HS-5 (cell line): ENCODE results near the gene CDH15.

Experiments
- DNase-seq: peaks from one replicate; pipeline ENCODE4 v3.0.0-alpha.2; 2012; ENCODE audit warnings: low read depth

The CDH15 gene, protein sequence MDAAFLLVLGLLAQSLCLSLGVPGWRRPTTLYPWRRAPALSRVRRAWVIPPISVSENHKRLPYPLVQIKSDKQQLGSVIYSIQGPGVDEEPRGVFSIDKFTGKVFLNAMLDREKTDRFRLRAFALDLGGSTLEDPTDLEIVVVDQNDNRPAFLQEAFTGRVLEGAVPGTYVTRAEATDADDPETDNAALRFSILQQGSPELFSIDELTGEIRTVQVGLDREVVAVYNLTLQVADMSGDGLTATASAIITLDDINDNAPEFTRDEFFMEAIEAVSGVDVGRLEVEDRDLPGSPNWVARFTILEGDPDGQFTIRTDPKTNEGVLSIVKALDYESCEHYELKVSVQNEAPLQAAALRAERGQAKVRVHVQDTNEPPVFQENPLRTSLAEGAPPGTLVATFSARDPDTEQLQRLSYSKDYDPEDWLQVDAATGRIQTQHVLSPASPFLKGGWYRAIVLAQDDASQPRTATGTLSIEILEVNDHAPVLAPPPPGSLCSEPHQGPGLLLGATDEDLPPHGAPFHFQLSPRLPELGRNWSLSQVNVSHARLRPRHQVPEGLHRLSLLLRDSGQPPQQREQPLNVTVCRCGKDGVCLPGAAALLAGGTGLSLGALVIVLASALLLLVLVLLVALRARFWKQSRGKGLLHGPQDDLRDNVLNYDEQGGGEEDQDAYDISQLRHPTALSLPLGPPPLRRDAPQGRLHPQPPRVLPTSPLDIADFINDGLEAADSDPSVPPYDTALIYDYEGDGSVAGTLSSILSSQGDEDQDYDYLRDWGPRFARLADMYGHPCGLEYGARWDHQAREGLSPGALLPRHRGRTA

DNA sequence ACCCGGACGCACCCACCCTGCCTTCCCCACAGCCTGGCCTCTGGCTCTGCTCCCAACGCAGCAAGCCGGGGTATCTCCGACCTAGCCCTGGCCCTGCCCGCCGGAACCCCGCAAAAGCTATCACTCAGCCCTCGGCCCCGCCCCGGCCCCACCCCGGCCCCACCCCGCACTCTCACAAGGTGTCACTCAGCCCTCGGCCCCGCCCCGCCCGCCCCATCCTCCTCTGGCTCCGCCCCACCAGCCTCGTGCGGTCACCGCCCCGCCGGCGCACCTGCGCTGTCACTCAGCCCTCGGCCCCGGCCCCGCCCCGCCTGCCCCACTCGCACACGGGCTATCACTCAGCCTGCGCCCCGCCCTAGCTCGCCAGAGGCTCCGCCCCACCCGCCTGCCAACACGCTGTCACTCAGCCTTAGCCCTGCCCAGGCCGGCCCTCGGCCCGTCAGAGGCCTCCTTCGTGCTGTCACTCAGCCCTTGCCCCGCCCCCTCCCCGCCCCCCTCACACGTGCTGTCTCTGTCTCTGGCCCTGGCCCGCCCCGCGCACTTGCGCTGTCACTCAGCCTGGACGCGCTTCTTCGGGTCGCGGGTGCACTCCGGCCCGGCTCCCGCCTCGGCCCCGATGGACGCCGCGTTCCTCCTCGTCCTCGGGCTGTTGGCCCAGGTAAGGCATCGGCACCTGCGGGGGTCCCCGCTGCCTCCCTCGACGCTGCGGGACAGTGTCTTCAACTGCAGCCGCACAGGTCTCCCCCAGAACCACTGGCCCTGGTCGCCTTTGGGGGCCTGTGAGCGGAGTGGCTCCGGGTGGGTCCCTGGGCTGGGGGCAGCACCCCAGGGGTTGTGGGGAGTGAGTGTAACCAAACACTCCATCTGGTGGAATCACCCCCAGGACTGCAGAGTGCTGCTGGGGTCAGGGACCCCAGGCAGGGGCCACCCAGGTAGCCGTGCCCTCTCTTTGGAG, at the start of gene CDH15:
Gene CDH15 (plus strand): TSS at position 533 of the 955 bp plus-strand sequence. CDS start 84 bp downstream, at position 617.
- no peak for DNase-seq

DNA sequence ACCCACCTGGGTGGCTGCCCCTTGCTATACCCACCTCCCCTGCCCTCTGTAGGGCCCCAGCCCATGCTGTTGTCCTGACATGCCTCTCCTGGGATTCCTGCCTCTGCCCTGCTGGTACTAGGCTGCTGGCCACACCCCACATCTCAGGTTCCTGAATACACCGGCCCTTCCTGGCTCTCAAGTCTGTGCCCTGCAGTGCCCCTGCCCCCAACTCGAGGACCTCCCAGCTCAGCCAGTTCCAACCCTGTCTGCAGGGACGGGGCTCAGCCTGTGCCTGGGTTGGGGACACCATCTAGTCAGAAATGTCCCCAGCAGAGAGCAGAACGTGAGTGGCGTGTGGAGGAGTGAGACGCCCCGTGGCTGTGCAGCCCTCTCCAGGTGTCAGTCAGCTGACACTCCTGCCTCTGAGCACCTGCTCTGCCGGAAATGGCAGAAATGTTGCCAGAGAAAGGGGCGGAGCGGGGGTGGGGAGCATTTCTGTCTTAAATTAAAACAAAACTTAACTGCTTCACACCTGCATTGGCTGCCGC, 49.2 kb upstream of the CDH15 start:
- no peak for DNase-seq

DNA sequence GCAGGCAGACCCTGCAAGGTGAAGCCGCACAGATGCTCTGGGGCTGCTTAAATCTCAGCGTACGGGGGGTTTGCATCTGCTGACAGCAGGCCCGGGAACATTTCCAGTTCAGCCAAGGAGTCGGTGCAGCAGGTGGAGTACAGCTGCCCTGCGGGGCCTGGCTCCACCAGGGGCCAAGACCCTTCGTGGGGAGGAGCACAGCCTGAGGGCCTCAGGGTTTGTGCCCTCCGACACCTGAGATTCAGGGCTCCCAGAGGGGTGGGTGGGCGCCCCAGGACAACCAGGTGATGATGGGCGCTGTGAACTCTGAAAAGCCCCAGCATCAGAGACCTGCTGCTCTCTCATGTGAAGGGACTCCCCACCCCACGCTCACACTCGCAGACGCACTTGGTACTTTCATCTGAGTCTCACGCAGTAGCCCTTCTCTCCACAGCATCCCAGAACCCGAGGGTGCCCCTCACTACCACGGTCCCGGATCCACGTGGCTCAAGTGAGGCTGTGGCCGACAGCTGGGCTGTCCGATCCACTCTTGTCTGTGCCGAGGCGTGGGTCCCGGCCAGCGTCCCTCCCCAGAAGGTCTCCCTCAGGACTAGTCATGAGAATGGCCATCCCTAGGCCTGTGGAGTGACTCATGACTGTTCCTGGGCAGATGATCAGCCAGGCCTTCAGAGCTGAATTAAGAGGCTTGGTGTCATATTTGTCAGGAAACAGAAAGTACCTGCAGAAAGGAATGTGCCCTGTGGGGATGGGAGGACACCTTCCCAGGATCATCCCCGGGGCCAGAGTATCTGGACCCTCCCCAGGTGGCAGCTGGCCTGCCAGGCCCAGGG, 48.3 kb upstream of the CDH15 start:
- no peak for DNase-seq

DNA sequence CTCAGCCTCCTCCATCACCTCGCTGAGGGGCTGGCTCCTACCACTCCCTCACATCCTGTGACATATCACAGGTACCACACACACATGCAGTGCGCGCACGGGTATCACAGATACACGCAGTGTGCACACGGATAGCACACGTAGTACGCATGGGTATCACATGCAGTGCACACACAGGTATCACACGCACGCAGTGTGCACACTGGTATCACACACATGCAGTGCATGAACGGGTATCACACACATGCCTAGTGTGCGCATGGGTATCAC, 47.8 kb upstream of the CDH15 start:
- no peak for DNase-seq

DNA sequence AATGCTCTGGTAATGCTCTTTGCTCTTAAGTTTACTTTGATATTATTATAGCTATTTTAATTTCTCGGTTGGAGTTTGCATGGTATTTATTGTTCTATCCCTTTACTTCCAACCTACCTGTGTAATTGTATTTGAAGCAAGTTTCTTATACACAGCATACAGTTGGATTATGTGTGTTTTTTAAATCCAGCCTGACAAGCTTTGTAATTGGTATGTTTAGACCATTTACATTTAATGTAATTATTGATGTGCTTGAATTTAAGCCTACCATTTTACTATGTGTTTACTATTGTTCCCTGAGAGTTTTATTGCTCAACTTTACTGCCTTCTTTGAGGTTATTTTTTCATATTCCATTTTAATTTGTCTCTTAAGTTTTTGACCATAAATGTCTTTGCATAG, 42.2 kb upstream of the CDH15 start:
- no peak for DNase-seq

DNA sequence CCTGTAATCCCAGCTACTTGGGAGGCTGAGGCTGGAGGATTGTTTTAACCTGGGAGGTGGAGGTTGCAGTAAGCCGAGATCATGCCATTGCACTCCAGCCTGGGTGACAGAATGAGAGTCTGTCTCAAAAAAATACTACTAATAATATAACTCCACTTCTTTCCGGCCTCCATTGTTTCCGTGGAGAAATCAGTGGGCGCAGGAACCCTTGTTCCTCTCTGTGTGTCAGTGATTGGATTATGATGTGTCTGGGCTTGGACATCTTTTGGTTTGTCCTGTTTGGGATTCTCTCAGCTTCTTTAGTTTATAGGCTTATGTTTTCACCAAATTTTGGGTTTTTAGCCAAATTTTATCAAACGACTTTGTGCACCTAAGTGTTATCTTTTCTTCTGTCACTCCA, 41.1 kb upstream of the CDH15 start:
- no peak for DNase-seq

DNA sequence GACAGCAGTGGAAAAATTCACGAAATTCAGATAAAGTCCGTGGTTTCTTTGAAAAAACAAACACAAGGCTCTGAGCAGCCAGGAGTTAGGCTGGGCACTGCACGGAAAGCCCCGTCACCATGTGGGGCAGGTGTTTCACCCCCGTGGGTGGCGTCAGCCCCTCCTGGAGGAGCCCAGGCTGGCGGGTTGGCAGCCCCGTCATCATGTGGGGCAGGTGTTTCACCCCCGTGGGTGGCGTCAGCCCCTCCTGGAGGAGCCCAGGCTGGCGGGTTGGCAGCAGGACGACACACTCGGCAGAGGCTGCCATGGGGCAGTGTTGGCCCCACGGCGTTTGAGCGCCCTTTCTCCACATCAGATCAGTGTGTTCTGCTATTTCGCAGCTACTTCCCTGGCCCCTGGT, 39.8 kb upstream of the CDH15 start:
- DNase-seq = no peak

DNA sequence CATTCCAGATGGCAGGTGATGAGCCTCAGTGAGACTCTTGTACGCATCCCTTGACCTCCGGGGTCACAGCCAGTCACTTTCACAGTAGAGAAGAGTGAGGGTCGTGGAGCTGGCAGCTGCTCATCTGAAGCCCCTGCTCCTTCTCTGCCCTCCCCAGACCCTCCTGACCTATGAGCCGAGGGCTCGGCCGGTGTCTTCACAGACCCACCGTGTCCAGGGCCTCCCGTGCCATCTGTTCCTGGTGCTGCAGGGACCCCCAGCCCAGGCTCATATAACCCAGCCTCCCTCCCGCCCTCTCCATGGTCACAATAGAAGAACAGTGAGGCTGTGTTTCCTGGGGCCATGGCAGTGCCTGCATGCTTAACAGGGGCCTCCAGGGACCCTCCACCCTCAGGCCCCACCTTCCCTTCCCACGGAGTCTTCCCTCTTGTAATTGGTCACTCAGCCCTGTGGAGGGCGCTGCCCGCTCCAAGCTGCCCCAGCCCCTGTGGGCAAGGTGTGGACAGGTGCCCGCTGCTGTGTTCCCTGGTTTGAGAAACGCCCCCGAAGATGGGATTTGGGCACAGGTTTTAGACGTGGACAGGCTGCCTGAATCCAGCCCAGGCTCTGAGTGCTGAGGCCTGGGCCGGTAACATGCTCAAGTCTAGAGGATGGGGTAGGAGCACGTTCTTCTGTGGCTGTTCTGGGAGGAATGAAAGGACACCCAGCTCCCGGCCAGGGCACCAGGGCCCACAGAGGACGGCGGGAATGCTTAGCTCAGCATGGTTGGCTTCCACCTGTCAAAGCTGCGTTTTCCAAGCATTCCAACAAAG, 39.1 kb upstream of the CDH15 start:
- no peak for DNase-seq

DNA sequence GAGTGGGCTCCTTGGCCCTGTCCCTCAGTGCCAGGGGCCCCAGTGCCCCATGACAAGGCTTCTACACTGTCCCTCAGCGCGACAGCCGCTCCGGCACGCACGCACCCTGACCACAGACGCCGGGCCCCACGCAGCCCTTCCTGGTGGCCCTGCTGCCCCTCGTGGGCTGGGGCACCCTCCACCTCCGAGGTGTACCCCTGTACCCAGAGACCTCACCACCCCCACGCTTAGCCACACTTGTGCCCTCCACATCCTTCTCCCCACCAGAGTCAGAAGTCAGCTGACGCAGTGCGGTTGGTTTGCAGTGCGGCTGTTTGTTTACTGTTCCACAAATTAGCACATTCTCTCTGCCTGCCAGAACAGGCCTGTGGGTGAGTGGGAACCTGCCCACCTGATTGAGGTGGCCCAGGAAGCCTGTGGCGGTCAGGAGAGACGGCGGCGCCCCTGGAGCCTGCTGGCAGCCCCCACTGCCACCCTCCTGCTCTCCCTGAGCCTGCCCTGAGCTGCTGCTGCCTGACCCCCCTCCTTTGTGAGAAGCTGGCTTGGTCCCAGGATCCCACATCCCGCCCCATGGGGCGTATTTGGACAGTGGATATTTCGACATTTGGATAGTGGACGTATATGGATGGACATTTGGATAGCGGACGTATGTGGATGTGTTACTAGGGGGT, 38.0 kb upstream of the CDH15 start:
- no peak for DNase-seq

DNA sequence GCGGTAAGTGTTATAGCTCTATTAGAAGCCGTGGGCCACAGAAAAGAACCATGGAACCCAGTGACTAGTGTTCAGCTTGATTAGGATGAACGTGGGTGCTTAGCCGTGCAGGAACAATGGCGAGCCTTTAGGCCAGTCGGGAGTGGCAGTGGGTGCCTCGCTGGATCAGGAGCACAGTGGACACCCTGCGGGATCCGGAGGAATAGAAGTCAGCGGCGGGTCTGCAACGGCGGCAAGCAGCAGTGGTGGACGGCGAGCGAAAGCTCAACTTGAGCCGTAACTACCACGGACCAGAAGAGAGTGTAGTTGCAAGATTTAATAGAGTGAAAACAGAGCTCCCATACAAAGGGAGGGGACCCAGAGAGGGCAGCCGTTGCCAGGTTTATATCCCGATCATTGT, 37.3 kb upstream of the CDH15 start:
- no peak for DNase-seq

DNA sequence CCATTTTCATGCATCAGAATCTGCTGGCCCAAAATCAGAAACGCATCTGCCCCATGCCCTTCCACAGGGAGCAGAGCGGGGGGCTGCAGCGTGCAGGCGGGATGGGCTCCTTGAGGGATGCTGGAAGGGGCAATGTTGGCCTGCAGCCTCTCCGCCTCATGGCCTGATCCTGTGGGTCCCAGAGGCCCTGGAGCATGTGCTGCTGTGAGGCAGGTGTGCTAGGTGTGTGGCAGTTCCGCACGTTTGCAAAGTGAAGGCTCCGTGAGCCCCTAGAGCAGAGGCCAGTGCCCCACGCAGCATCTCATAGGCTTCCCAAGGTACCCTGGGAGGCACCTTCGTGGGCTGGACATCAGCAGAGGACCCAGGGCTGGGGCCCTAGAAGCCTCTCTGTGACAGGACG, 36.4 kb upstream of the CDH15 start:
- no peak for DNase-seq

DNA sequence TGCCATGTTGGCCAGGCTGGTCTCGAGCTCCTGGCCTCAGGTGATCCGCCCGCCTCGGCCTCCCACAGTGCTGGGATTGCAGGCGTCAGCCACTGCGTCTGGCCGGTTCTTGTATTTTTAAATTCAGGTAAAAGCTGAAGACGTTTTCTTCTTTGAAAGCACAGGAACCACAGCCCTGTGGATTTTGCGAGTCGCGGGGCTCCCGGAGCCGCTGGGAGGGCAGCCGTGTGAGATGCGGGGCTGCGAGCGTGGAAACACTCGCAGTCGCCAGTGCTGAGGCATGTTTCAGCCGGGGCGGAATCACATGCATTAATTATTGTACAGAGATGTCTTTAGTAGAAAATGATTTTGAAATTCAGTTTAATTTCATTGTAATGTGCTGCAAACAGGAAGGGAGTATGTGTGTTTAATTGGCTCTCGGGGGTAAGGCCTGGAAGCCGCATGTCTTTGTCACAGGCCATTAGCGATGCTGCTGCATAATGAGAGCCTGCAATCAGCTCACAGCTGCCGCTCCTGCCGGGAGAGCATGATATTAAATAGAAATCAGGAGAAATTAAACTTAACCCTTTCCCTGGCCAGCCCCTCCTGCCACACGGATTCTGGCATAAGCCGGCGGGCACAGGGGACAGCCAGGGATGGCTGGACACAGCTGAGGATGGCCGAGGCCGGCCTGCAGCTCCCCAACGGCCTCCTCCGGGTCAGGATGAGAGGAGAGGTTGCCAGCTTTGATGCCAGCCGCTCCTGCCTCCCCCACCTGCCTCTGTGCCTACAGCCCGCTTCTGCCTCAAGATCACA, 35.4 kb upstream of the CDH15 start:
- DNase-seq = no peak

DNA sequence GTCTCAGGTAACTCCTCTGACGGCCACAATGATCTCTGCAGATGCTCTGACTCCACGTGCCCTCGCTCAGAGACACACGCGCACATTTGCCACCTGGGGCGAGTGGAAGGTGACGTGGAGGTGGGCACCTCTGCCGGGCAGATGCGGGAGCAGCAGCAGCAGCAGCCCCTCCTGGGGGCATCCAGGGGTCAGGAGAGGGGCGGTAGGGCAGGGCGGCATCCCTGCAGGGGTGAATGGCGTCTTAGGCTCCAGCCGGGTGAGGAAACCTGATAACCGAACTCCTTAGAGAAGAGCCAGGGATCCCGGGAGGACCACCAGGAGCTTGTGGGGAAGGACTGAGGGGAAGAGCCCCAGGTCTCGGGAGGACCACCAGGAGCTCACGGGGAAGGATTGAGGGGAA, 34.6 kb upstream of the CDH15 start:
- DNase-seq = no peak

DNA sequence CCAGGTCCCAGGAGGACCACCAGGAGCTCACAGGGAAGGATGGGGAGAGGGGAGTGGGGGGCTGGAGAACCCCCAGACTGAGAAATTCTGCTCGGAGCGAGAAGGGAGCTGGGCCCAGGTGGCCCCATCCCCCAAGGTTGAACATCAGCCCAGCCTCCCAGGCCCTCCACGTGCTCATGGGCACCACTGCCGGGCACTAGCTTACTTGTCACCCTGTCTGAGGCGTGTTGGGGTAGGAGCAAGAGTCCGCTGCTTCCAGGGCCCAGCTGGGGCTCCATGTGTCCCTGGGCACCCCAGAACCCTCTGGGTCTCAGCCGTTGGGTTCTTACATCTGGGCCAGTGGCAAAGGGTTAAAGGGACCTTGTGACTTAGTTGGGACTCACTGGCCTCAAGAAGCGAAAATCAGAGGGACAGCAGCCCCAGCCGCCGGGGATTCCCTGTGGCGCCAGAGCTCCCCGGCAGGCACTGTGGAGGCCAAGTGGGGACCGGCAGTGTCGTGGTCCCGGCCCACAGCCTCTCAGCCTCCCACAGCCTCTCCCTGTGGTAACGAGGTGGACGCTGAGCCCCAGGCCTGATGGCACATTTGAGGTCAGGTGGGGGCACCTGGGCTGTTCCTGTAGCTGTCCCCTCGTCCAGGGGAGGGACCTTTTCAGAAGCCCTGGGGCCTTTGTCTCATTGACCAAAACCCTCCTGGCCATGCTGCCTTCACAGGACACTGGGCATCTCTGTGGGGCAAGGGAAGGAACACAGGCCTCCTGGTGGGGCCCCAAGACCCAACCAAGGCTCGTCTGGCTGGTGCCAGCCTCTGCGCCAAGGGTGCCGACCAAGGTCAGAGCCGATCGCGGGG, 33.7 kb upstream of the CDH15 start:
- no peak for DNase-seq

DNA sequence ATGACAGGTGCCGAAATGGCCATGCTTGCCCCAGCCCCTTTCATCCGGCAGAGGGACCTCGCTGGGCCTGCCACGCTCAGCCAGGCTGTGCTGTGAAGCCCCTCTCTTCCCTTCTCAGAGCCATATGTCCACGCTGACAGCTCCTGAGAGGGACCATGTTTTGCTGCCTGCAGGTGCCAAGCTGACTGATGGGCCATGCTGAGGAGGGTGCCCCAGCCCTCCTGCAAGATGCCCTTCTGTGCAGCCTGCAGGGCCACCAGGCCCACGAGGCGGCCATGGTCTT, 33.1 kb upstream of the CDH15 start:
- DNase-seq = no peak

DNA sequence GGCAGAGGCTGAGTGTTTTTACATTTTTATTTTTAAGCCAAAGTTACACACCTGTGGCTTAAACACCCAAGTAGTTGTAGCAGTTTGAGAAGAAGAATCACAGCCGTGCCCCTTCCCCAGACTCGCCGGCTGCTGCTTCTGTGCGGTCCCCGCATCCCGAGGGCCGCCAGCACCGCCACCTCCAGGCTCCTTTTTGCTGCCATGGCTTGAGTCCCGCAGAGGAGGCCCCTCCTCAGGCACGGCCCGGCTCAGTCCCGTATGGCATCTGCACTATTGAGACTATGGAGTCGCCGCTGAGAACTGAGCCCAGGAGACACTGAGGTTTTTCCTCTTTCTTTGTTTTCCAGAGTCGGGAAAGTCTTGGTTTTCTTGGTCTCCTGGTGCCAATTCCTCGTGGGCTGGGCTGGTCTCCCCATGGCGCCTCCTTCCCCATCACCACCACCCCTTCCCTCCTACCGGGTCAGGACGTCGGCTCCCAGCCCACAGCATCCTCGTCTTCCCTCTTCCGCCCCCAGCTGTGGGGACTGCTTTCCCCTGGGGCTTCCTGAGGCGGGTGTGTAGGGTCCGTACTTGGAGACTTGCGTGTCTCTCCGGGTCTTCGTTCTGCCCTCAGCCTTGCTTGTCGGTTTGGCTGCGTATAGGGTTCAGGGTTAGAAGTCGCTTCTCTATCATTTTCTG, 32.6 kb upstream of the CDH15 start:
- no peak for DNase-seq

DNA sequence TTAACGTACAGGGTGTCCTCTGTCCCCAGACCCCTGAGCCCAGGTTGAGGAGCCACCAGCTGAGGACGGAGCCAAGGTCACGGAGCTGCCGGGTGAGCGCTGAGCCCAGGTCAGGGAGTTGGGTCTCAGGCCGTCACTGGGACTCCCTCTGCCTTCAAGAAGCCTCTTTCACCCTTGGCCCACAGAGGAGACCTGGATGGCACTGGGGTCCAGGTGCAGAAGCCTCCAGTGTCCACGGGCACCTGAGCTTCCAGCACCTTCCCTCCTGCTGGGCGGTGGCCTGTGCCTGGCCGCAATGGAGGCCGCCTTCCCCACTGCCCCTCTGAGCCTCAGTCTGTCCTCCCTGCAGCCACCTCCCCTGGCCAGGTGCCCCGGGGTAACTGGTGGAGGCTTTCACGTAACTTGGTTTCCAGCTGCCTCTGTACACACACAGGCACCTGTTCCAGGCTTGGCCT, 31.6 kb upstream of the CDH15 start:
- DNase-seq = no peak

DNA sequence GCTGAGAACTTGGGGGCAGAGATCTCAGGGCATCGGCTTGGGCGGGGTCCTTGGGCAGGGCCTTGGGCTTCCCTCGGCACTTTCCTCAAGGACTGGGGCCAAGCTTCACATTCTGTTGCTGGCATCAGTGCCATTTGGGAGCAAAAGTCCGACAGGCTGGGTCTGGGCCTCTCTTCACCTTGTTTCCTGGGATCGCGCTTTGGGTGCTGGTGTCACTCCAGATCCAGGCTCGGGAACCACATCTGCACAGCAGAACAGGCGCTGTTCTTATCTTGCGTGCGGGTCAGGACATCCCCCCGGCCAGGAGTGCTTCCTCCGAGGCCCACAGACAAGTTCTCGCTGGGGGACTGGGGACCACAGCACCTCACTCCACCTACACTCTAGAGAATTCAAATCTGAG, 31.1 kb upstream of the CDH15 start:
- no peak for DNase-seq
